ENCODE results near the gene MYBPH.

MYBPH gene

GRCh38 chr1:203144661-203145060 lies 31.0 kb downstream of the MYBPH start:
- peak; percentile 25; the same call in 2 of the 3 replicates for ATAC-seq
- TF ChIP-seq ZNF565 (CRISPR knock-in tag; conservative IDR thresholded peaks at IDR 0.05; ENCODE audit: low read depth) (no peak), PATZ1 (CRISPR knock-in tag; IDR thresholded peaks at IDR 0.05; ENCODE audit: borderline replicate concordance) (no peak), OSR1 (CRISPR knock-in tag; IDR thresholded peaks at IDR 0.05) (no peak; the same call in 1 of the 2 replicates), POU6F1 (CRISPR knock-in tag; IDR thresholded peaks at IDR 0.05; ENCODE audit: borderline replicate concordance, low read depth) (no peak), SNAI2 (CRISPR knock-in tag; IDR thresholded peaks at IDR 0.05) (no peak), TOX (CRISPR knock-in tag; IDR thresholded peaks at IDR 0.05; ENCODE audit: borderline replicate concordance) (no peak), BACH2 (CRISPR knock-in tag; IDR thresholded peaks at IDR 0.05; ENCODE audit: borderline replicate concordance) (no peak), ZC3H10 (CRISPR knock-in tag; IDR thresholded peaks at IDR 0.05) (no peak), CSRNP3 (CRISPR knock-in tag; IDR thresholded peaks at IDR 0.05) (no peak), TSHZ2 (CRISPR knock-in tag; IDR thresholded peaks at IDR 0.05) (no peak), ZNF8 (CRISPR knock-in tag; IDR thresholded peaks at IDR 0.05) (no peak), ZFP30 (CRISPR knock-in tag; IDR thresholded peaks at IDR 0.05) (no peak), PPARA (CRISPR knock-in tag; IDR thresholded peaks at IDR 0.05; ENCODE audit: borderline replicate concordance) (no peak), TCF4 (CRISPR knock-in tag; IDR thresholded peaks at IDR 0.05; ENCODE audit: borderline replicate concordance) (no peak), ZNF70 (CRISPR knock-in tag; IDR thresholded peaks at IDR 0.05) (no peak), ARNTL (CRISPR knock-in tag; IDR thresholded peaks at IDR 0.05; ENCODE audit: borderline replicate concordance, low read depth) (no peak)

DNA sequence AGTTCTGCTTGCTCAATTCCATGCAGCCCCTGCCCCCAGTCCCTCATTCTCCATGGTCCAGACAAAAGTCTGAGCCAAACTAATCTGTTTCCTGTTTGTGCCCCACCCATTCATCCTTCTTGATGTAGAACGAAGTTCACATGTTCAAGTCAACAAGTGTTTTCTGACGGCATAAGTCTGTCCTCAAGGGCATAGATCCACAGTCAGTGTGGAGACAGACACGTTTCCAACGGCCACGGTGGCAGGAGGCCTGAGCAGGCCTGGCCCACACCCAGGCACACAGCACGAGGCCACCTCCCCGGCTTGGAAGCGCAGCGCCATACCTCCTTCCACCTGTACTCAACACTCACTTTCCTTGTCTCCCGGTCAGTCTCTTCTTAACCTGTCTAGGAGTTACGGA lies 32.0 kb downstream of the MYBPH start:
- no peak for ATAC-seq
- no peak for TF ChIP-seq BACH2 (CRISPR knock-in tag; IDR thresholded peaks at IDR 0.05; ENCODE audit: borderline replicate concordance)
- no peak for TF ChIP-seq SNAI2 (CRISPR knock-in tag; IDR thresholded peaks at IDR 0.05)
- TF ChIP-seq ZC3H10 (CRISPR knock-in tag; IDR thresholded peaks at IDR 0.05), result no peak
- TF ChIP-seq ZFP30 (CRISPR knock-in tag; IDR thresholded peaks at IDR 0.05), result no peak
- TF ChIP-seq OSR1 (CRISPR knock-in tag; IDR thresholded peaks at IDR 0.05), result no peak
- TF ChIP-seq ZFP3 (CRISPR knock-in tag; IDR thresholded peaks at IDR 0.05), result no peak
- TF ChIP-seq TSHZ2 (CRISPR knock-in tag; IDR thresholded peaks at IDR 0.05), result no peak
- TF ChIP-seq ZNF70 (CRISPR knock-in tag; IDR thresholded peaks at IDR 0.05), result no peak
- no peak for TF ChIP-seq PPARA (CRISPR knock-in tag; IDR thresholded peaks at IDR 0.05; ENCODE audit: borderline replicate concordance)
- no peak for TF ChIP-seq ISL1 (CRISPR knock-in tag; IDR thresholded peaks at IDR 0.05)
- no peak for TF ChIP-seq PATZ1 (CRISPR knock-in tag; IDR thresholded peaks at IDR 0.05; ENCODE audit: borderline replicate concordance)
- TF ChIP-seq TCF4 (CRISPR knock-in tag; IDR thresholded peaks at IDR 0.05; ENCODE audit: borderline replicate concordance), result no peak
- no peak for TF ChIP-seq ZNF565 (CRISPR knock-in tag; conservative IDR thresholded peaks at IDR 0.05; ENCODE audit: low read depth)
- TF ChIP-seq CSRNP3 (CRISPR knock-in tag; IDR thresholded peaks at IDR 0.05), result no peak
- no peak for TF ChIP-seq CSDC2 (CRISPR knock-in tag; IDR thresholded peaks at IDR 0.05)
- TF ChIP-seq POU6F1 (CRISPR knock-in tag; IDR thresholded peaks at IDR 0.05; ENCODE audit: borderline replicate concordance, low read depth), result no peak
- TF ChIP-seq TOX (CRISPR knock-in tag; IDR thresholded peaks at IDR 0.05; ENCODE audit: borderline replicate concordance), result no peak
- TF ChIP-seq ARNTL (CRISPR knock-in tag; IDR thresholded peaks at IDR 0.05; ENCODE audit: borderline replicate concordance, low read depth), result no peak
